Stimulated activated CD4-positive, alpha-beta T cell treated with anti-CD3 and anti-CD28 coated beads, Interleukin-1b, Interleukin-23, amount 100 ng/mL, for 24 hours (primary cell): ENCODE results near the gene TSHZ2.

Source experiments
- DNase-seq, 4 experiments: peaks; one replicate each; pipeline ENCODE4 v3.0.0-alpha.2; 2020; ENCODE audit warnings: low read depth in 4 of 4, low spot score in 1 of 4

TSHZ2 gene

DNA sequence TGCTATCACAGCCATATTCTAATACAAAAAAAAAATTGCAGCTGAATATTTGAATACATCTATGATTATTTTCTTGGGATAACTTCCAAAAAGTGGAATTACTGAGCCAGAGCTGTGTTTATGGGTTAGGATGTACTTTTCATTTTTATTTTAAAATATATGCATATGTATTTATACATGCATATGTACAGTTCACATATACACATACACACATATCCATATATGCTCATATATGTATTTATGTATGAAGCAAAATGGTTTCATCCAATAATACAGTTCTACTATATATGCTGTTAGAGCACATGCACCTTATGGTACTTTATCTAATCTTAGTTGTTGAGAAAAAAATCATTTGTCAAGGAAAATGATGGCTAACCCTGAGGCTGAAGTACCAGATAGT, 54.9 kb downstream of the TSHZ2 start:
- no peak for DNase-seq

DNA sequence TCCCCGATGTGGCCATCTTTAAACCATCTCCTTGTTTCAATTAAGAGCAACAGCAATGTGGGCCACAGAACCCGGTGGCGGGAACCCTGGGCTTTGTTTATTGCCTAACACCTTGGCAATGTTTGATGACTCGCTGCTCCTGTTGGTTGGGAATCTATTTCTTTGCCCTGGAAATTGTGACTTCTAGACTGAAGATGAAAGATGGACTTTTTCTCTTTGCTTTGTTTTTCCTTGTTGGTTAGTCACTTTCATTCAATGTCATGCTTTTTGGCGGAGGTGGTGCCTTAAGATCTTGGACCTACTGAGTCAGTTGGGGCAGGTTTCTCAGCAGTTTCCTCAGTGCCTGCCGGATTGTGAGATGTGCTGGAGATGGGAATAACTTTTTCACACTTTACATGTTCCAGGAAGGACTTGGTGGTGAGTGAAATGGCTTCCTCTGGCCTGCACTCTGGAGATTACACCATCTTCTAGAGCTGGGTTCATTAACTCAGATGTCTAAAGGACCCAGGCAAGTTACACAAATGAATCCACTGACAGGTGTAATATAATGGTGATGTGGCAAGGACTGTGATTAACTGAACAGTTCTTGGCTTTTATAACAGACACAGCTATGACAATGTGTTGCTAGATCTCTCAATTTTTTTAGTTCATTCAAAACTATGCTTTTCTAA, 56.3 kb downstream of the TSHZ2 start:
- peak in 2 of 4 experiments; percentile 23 to 33 for DNase-seq

DNA sequence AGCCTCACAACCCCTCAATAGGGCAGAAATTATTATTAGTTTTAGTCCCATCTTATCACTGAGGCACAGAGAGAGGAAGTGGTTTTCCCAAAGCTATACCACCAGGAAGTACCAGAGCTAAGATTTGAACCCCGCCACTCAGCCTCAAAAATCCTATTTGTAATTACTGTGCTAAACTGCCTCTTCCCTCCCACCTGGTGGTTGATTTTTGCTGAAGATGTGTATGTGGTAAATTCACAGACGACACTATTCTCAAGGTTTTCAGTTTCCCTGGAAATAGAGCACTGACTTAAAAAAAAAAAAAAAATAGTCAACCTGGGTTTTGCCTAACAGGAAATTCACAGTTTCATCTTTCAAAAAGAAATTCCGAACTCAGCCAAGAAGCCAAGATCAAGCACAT, 57.9 kb downstream of the TSHZ2 start:
- DNase-seq: no peak

DNA sequence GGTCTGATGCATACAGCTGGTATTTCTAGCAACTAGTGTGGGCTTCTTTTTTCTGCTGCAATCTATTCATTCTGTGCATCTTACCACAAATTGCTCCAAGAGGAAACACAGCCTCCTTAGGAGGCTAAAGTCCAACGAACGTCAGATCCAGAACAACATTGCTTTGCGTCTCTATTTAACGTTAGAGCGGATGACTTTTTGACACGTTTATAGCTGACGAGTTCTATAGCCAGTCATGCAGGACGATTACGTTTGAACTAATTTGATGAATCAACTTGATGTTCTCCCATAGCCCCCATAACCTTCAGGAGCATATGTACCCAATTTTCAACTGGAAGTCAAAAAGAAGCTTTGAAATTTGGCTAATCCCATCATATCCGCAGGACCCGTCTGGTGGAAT, 59.9 kb downstream of the TSHZ2 start:
- no peak for DNase-seq

DNA sequence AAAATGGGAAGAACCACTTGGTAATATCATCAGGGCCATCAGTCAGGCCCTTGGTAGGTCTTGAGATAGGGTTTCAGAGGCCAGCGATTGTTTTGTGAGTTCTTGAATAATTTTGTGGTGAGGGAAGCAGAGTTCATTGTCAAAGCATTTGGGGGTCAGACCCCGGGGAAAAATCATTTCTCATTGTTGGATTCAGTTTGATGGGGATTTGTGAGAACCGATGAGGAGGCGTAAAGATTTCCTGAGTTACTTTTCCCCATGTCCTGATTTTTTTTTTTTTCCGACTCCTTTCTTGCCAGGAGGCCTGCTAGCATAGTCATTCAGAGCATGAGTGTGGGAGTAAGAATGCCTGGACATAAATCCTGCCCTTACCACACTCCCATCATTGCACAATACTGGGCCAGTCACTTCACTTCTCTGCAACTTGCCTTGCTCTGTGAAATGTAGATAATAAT, 60.3 kb downstream of the TSHZ2 start:
- no peak for DNase-seq

DNA sequence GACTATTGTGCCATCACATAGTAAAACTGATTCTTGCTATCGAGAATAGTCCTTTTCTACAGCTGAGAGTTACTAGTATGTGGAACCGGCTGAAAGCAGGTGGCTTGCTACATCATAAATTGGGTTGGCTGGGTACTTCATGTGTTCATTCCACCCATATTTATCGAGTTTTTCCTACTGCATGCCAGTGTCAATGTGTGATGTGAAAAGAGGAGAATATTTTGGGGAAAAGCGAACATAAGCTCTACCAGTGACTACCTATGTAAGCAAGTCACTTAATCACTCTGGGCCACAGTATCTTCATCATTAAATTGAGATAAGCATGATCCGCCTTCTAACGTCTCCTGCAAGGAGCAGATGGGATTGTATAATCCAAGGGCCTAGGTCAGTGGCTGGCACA, 61.0 kb downstream of the TSHZ2 start:
- DNase-seq: no peak

DNA sequence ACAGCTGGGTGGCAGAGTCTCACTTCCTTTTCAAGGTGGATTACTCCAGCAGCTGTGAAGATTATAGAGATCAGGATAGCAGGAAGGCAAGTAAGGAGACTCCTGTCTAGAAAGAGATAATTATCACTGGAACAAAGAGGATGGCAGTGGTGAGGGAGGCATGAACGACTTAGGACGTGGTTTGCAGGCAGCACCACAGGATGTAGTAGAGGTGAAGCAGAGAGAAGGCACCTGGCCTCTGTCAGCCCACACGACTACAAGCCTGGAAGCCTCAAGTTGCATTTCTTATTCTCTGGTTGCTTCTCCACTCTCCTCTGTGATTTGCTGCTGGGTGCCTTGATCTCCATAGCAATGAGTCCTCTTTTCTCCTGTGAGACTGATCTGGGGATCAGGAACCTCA, 62.7 kb downstream of the TSHZ2 start:
- no peak for DNase-seq

DNA sequence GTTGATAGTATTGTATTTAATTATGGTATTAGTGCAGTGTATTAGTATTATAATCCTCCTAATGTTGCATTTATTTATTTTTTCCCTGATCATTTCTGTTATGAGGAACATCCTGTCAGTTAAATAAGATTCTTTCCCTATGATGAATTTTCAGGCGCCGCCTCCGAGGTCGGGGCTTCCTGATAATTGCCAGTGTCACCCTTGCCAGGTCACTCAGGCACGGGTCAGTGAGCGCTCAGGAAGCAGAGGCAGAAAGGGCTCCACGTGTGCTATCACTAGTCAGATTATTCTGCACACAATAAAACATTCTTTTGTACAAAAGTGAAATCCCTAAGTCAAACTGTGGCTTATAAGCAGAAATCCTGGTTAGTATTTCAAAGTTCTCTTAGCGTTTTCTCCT, 64.8 kb downstream of the TSHZ2 start:
- DNase-seq: no peak

DNA sequence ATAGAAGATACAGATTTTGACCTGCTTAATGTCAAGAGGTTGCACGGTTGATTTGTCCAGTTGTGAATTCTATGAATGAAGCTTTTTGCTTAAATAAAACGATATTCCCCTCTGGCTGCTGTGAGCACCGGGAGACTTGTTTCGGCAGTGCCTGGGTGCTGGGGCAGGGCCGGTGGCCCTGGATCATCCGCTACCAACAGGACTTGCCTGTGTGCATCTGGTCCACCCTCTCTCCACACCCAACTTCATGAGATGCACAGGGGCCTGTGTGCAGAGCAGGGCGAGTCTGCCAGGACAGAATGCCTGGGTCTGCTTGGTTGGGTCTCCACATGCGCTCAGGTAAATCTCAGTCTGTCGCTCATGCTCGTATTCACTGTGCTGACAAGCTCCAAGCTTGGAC, 65.5 kb downstream of the TSHZ2 start:
- no peak for DNase-seq

DNA sequence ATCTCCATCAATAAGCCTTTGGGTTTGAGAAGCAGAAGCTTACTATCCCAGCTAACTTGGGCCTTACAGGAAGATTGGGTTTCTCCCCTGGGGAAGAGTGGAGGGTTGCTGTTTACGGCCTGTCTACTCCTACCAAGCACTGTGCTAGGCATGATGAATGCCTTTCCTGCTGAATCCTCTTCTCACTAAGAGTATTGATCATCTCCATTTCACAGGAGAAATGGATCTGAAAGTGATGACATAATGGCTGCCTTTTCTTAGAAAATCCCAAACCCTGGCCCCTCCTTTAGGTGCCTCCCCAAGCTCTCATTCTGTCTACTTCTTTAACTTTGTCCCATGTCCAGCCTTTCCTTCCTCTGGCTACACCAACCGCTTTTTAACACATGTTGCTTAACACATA, 66.1 kb downstream of the TSHZ2 start:
- no peak for DNase-seq

DNA sequence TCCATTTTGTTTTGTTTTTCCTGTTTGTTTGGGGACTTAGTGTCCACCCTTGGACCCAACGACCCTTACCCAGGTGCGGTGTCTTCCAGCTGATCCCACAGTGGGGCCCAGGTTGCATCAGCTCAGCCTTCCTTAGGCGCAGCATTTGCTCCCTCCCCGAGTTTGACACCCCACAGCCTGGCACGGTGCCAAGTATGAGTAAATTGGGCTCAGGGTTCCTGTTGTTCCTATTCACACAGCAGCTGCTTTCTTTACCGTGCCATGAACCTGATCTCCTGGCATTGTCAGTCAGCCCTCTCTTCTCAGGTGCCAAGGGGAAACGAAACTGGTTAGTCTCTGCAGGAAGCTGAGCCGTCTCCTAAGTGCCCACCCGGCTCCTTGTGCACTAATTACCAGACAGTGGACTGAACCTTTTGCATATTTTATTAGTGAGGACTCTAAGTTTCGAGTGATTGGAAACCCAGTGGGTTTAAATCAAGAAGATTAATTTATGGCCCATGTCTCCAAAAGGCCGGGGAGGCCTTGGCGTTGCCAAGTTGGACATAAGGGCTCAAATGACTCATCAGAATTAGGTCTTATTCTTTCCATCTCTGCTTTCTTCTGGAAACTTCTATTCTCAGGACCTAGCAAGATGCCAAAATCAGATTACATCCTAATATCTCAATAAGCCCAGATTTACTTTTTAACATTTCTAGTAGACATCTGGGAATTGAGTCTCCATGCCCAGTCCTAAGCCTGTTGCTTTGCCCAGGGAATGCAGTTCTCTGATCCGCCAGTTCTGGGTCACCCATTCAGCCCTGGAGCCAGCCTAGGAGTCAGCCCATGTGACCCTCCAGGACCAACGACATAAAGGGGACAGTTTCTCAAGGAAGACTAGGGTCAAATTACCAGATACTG, 68.8 kb downstream of the TSHZ2 start:
- DNase-seq: no peak

DNA sequence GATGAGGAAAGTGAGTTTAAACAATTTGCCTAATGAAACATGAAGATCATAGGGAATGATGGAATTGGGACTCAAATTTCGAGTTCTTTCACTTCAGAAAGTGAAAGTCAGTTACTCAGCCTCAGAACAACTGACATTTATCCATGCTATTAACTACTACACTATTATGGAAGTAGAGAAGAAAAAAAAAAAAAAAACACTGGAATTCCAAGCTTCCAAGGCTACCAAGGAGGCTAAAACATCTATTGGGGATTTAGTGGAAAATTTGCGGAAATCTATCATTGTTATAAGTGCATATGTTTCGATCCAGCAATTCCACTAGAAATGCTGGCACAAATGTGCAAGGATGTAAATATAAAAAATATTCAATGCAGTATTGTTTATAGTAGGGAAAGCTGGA, 70.4 kb downstream of the TSHZ2 start:
- no peak for DNase-seq

DNA sequence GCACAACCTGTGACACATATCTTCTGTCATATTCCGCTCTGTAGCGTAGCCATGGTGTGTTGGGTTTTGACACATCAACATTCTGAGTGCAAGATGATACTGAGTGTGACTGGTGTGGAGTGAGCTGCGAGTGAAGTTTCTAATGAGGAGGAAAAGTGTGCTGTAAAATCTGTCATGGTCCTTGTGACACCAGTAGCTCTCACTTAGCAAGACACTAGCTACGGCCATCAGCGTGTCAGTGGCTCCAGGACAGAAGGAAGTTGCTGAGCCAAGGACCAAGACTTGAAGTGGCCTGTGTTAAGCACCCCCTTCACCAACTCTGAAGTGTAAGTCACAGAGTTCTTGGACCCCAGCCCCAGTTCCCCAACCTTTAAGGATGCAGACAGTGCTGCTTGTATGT, 72.1 kb downstream of the TSHZ2 start:
- DNase-seq: no peak

DNA sequence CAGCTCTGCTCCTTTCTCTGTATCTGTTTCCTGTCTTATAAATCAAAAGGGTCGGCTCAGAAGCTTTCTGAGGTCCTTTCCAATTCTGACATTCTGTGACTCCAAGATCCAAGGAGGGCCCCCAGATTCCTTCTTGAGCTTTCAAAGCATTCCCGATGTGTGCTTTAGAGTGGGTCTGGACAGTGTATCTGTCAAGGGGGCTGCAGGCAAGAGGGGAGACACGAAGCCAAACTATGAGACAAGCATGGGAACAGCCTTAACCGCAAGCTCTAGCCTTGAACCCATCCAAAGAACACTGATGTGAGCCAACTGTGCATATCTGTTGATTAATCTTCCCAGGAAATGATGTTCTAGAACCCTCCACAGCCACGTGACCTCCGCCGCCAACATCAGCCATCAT, 73.8 kb downstream of the TSHZ2 start:
- no peak for DNase-seq

DNA sequence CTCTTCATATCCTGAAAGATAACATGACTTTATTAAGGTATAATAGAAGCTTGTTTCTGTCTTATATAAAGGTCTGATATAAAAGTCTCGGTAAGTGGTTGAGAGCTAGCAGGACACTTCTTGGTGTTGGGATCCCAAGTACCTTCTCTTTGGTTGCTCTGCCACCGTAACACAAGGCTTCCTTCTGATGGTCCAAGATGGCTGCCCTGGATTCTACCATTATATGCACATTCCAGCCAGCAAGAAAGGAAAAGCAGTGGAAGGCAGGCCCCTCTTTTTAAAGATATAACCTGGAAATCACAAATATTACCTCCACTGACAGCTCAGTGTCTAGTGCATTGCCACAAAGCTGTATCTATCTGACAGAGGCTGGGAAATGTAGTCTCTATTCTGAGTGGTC, 75.0 kb downstream of the TSHZ2 start:
- DNase-seq: no peak

DNA sequence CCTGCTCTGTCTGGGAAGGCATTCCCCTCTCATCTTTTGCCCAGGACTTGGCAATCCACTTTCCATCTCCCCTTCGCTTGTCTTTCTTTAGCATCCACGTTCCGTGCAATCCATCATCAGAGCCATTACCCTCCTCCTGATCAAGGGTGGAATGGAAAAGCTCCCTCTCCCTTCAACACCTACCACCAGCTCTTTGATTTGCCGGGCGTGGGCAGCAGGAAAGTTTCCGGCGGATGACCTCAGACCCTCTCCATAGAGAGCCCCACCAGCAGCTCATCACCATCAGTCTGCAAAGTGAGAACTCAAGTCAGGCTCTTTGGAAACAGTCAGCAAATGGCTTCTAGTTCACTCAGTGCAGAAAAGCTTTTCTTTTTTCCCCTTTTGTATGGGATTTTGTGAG, 76.2 kb downstream of the TSHZ2 start:
- DNase-seq: no peak

DNA sequence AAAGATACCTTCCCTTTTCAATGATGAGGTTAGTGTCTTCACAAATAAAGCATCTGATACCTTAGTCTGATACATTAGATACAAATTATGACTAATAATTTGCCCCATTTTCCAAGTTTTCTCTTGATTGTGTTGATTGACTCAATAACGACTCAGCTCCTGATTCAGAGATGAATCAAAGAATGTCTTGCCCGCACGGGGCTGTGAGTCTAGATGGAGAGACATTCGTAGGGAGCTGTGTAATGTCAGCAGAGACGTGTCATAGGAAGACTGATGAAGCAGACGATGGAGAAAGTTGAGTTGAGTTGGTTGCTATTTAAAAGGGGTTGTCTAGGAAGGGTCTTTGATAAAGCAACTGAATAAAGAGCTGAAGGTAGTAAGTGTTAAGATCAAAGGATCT, 78.2 kb downstream of the TSHZ2 start:
- peak in 2 of 4 experiments; percentile 19 to 42 for DNase-seq

DNA sequence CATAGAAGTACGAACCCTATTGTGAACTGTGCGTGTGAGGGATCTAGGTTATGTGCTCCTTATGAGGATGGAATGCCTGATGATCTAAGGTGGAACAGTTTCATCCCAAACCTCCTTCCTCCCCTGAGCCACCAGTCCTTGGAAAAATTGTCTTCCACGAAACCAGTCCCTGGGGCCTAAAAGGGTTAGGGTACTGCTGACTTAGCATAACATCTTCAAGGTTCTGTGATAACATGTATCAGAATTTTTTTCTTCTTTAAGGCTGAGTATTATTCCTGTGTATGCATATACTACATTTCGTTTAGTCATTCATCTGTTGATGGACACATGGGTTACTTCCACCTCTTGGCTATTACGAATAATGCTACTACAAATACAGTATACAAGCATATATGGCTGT, 80.2 kb downstream of the TSHZ2 start:
- no peak for DNase-seq

DNA sequence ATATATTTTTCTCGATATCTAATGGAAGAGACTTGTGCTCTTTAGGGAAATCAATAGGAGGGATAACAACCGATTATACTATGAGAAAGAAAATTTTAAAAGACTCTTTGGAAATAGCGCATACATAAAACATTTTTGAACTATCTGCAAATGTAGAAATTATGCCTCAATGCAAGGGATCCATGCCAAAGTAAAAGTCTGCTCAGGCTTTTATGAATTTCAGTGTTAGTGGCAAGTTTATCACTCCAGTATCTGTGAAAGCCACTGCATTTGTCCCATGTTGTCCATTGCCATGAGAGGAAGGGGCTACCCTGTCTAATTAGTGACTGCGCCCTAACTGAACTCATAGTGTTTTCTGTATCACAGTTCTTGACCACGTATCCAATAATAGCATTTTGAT, 81.4 kb downstream of the TSHZ2 start:
- DNase-seq: no peak

DNA sequence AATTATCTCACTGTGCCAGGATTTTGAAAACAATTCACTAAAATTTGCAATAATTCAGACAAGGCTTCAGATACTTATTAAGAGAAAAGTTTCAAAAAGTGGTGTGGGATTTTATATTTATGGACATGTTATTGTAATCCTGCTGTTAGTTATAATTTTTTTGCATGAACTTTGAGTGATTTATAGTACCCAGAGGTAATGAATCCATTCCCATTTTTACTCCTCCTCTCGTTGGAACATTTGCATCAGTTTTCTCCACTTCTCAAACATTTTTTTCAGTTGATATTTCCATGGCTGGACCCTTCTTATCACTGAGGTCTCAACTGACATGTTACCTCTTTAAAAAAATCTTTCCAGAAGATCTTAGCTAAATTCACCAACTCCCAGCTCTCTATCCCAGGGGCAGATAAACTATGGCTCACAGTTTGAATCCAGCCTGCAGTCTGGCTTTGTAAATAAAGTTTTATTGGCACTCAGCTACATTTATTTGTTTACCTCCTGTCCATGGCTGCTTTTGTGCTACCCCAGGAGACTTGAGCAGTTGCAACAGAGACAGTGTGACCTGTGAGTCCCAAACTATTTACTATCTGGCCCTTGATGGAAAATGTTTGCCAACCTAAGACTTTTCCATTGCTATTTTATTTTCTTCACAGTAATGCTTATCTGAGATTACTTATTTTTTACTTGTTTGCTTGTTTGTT, 83.4 kb downstream of the TSHZ2 start:
- DNase-seq: no peak

DNA sequence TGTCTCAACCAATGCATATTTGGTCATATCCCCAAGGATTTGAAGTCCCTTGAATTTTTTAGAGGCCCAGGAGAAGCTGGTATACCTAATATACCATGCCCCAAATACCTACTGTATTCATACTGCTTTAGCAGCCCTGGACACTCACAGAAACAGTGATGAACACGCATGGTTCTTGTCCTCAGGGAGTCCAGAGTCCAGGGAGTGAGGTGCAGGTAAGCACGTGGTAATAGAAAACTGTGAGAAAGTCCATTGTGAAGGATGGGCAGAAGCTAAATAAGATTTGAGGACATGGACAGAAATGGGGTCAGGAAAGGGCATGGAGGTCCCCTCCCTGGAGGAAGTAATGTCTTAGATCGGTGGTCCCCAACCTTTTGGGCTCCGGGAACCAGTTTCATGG, 85.4 kb downstream of the TSHZ2 start:
- DNase-seq: no peak

DNA sequence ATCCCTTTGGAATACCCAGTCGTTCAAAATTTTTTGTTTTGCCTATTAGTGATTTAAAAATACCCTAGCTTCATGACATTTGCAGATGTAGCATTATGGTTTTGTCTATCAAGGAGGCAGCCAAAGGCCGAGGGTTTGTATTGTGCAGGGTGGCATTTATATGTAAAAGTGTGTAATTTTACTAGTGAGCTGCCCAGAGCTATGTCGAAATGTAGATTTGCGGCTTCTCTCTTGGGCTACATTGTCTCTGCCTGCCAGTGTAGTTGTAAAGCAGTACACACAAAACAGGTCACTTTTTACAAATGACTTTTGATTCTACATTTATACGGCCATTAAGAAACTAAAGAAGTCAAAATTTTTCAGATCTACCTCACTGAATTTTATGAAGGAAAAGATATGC, 87.7 kb downstream of the TSHZ2 start:
- no peak for DNase-seq
